ENCODE measurements around the gene CGAS.
"Not testable (repeated sequence)": the region's sequence is repeated elsewhere in the genome, so short reads cannot be mapped to it uniquely, and the experiment has no call there.

Gene CGAS

DNA sequence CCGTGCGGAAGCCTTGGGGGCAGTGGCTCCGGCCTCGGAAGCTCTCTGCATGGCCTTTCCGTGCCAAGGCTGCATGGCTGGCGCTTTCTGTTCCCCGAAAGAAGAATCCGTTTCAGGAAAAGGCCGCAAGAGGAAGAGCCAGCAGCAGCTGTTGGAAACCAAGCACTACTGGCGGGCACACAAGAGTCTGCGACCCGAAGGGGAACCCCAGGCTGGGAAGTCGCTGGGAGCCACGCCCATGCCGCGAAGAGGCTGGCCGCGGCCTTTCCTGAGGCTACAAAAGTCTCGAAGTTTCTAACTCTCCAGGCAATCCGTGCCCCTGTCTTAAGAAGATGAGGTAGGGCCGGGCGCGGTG, at the start of gene CGAS:
Gene CGAS (minus strand): TSS at position 191 of the 355 bp plus-strand sequence. CDS start 116 bp downstream, at position 75.
- peak; percentile 80 for DNase-seq (ENCODE audit: low spot score)

DNA sequence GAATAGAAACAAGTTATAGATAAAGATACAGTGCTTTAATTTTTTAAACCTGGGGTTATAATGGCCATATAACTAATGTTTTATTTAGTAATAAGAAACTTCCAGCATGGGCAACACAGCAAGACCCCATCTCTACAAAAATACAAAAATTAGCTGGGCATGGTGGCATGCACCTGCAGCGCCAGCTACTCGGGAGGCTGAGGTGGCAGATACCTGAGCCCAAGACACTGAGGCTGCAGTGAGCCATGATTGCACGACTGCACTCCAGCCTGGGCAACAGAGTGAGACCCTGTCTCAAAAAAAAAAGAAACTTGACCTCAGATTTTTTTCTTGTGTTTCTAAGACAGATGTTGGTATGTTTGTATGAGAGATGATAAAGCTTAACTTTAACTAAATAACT, 45.8 kb upstream of the CGAS start:
- DNase-seq (ENCODE audit: low spot score), result no peak

DNA sequence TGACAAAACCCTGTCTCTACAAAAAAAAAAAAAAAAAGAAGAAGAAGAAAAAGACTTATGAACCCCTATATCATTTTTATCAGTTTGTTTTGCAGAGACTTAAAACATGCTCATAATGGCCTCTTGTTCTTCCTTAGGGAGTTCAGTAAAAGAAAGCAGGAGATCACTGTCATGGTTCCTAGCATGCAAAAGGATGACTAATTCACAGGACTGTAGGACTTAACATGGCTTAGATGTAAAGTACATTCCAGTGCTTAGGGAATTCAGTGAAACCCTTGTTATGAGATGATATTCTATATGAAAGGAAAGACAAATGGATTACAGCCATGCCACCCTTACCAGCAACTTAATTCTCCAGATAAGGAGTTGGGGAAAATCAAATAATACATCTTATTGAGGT, 39.3 kb upstream of the CGAS start:
- DNase-seq (ENCODE audit: low spot score), result no peak

DNA sequence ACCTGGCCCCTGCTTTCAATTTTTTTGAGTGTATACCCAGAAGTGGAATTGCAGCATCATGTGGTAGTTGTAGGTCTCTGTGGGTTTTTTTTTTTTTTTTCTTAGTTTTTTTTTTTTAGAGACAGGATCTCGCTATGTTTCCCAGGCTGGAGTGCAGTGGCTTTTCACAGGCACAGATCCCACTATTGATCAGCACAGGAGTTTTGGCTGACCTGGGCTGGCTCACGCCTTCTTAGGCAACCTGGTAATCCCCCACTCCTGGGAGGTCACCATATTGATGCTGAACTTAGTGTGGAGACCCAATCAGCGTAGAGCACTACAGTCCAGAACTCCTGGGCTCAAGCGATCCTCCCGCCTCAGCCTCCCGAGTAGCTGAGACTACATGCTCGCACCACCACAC, 35.4 kb upstream of the CGAS start:
- no peak for DNase-seq (ENCODE audit: low spot score)

DNA sequence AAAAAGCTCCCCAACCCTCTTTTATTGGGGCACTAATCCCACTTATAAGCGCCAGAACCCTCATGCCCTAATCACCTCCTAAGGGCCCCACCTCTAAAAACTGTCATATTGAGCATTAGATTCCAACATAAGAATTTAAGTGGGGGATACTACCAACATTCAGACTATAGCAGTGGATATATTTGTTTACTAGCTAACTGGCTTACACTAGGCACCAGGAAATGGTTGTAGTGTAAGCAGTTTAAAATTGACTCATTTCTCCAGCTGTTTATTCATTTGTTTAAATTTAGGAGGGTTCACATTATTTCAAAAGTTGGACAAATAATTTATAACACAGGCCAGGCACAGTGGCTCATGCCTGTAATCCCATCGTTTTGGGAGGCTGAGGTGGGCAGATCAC, 32.3 kb upstream of the CGAS start:
- DNase-seq (ENCODE audit: low spot score), result no peak

DNA sequence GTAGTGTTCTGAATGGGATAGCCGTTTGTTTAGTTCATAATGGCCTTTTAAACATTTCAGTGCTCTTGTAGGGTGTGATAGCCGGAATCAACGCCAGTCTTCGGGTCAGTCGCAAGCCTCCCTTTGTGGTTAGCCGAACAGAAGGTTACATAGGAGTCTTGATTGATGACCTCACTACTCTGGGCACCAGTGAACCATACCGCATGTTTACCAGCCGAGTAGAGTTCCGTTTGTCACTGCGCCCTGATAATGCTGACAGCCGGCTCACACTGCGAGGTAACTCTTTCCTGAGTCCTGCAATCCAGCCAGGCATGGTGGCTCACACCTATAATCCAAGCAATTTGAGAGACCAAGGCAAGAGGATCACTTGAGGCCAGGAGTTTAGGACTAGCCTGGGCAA, 29.9 kb upstream of the CGAS start:
- no peak for DNase-seq (ENCODE audit: low spot score)

DNA sequence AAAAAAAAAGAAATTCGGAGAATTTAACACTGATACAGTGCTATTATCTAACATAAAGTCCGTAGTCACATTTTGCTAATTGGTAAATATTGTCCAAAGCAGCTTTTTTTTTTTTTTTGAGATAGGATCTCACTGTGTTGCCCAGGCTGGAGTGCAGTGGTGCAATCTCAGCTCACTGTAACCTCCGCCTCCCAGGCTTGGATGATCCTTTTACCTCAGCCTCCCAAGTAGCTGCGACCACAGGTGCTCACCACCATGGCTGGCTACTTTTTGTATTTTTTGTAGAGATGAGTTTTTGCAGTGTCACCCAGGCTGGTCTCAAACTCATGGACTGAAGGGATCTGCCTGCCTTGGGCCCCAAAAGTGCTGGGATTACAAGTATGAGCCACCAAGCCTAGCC, 25.3 kb upstream of the CGAS start:
- no peak for DNase-seq (ENCODE audit: low spot score)

DNA sequence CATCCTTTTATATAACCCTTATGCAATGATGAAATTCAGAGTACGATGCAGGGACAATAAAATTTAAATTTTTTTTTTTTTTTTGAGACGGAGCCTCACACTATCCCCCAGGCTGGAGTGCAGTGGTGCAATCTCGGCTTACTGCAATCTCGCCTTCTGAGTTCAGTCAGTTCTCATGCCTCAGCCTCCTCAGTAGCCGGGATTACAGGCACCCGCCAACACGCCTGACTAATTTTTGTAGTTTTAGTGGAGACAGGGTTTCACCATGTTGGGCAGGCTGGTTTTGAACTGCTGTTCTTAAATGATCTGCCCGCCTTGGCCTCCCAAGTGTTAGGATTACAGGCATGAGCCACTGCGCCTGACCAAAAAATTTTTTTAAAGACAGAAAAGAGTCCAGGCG, 24.6 kb upstream of the CGAS start:
- DNase-seq (ENCODE audit: low spot score), result no peak

DNA sequence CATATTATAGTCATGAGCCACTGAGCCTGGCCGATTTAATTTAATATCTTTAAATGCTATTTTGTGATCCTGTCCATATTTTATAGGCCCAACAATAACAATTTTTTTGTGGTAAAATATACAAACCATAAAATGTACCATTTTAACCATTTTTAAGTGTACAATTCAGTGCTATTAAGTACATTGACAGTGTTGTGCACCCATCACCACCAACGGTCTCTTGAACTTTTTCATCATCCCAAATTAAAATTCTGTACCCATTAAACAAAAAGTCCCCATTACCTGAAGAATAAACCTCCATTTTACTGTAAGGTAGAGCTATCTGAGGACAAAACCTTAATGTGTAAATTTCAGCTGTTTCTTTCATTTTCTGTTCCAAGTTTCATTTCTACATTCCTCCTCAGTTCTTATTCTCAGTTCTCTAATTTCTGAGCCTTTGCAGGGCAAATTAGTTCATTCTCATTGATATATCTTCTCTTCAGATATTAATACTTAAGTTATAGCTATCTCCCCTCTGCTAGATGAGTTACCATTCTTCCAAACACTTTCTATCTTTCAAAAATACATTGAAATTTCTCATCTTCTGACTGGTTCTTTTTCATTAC, 19.7 kb upstream of the CGAS start:
- no peak for DNase-seq (ENCODE audit: low spot score)

DNA sequence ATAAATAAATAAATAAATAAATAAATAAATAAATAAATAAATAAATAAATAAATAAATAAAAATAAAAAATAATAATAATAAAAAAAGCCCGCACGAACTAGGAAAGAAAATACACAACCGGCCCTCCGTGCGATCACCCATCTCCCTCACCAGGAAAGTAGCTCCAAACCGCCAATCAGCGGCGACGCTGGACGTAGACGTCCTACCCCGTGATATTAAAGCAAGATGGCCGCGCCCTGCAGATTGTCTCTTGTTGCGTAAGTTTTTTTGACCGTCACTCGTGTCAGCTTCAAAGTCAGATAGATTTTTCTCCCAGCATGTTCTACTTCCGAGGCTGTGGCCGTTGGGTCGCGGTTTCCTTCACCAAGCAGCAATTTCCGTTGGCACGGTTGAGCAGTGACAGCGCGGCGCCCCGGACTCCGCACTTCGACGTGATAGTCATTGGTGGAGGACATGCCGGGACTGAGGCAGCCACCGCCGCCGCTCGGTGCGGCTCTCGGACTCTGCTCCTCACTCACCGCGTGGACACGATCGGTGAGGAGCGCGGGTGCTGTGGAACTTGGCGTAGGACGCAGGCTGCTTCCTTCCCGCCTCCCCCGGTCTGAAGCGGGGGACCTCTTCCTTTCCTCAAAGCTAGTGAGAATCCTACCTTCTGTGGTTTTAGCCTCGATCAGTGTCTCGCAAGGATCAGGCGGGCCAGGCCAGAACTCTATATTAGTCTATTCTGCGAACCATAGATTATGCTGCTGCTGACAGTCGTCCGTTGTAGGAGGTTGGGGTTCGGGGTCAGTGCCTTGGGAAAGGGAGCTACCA, 9.6 kb upstream of the CGAS start, which contains the start of gene MTO1:
Gene MTO1 (plus strand): TSS at position 201 of the 814 bp plus-strand sequence. CDS start 118 bp downstream, at position 319.
- DNase-seq (ENCODE audit: low spot score), result peak; percentile 95

DNA sequence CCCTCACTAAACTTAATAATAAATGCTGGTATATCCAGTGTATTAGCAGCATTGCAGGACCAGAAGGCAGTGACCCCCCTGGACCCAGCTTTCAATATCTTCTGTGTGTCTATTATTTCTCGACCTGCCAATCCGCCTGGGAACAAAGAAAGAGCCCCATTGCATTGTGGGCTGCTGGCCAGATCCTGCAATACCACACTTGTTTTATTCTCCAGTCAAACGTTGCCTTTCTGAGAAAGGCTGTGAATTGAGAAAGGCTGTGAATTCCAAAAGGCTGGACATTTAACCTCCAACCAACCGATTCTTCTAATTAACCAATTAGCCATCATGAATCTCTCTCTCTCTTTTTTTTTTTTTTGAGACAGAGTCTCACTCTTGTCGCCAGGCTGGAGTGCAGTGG, 8.0 kb upstream of the CGAS start:
- no peak for DNase-seq (ENCODE audit: low spot score)

DNA sequence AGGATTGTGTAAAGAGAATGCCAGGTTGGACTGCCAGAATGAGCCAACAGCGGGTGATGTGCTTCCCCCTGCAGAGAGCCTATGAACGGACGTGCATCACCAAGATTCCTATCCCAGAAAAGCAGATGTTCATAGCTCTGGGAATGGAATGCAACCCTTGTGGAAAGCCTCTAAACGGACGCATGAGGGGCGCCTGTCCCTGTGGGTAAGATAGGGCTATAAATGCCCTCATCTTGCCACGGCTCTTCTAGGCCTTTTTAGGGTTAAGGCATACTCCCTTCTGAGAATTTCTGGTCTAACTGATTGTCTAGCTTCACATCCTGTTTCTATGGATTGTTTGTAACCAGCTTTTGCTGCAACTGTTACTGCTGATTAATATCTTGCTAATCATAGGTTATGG, 7.4 kb upstream of the CGAS start:
- DNase-seq (ENCODE audit: low spot score), result not testable (repeated sequence)

DNA sequence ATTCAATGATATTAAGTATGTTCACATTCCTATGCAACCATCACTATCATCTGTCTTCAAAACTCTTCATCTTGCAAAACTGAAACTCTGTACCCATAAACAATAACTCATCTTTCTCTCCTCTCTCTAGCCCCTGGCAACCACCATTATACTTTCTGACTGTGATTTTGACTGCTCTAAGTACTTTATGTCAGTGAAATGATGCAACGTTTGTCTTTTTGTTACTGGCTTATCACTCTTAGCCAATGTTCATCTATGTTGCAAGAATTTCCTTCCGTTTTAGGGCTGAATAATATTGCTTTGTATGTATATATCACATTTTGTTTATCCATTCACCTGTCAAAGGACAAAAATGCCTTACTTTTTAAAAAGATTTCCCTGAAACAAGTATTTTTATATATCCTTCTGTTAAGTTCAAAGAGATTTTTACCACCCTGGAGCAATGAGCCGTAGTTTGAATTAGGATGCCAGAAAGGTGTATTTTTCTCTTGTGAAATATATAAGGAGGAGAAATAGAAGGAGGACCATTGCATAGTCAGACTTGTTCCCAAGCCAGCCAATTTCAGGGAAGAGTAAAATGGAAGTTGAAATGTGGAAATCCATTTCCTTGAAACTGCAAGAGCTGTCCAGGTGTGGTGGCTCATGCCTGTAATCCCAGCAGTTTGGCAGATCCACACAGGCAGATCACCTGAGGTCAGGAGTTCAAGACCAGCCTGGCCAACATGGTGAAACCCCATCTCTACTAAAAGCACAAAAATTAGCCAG, 4.0 kb upstream of the CGAS start:
- no peak for DNase-seq (ENCODE audit: low spot score)

DNA sequence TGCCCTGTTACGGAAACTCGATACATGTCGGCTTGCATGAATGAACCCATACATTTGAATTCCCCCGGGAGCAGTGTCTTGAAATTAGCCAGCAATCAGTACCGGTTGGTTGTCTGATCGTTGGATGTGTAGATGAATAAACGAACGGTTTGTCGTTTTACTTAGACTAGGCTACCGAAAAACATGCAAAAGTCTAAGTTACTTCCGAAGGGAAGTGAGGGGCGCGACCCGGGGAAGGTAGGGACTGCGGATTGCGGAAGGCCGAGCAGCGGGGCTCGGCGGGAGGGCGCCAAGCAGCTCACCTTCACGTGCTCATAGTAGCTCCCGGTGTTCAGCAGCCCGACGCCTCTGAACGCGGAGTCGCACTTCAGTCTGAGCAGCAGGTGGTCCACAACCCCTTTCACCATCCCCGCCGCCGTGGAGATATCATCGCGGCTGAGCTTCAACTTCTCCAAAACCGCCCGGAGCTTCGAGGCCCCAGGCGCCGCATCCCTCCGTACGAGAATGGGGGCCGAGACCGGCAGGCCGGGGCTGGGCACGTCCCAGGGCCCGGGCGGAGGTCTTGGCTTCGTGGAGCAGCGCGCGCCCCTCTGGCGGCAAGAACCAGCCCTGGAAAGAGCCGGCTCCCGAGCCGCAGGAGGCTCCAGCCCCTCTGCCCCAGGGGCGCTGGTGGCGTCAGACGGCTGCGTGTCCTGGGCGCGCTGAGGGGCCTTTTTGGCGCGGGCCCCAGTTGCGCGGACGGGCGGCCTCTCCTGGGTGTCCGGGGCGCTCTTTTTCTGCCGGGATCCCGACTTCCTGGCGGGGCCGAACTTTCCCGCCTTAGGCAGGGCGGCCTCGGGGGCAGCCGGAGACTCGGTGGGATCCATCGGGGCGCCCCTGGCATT, 632 bp downstream of the CGAS start:
- DNase-seq (ENCODE audit: low spot score), result peak; percentile 39

DNA sequence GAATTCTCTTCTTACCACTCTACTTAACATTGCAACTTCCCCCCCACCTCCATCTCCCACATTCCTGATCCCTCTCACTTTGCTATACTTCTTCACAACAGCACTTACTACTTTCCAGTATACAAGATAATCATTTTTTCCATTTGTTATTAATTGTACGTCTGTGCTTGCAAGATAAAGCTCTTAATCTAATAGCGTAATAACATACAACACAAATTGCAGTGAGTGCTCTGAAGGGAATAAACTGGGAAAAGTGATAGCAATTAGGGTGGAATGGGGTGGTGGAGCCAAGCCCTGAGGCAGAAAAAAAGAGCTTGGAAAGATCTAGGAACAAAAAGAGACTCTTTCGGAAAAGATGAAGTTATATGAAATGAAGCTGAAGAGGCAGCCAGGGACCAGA, 8.5 kb downstream of the CGAS start:
- no peak for DNase-seq (ENCODE audit: low spot score)

DNA sequence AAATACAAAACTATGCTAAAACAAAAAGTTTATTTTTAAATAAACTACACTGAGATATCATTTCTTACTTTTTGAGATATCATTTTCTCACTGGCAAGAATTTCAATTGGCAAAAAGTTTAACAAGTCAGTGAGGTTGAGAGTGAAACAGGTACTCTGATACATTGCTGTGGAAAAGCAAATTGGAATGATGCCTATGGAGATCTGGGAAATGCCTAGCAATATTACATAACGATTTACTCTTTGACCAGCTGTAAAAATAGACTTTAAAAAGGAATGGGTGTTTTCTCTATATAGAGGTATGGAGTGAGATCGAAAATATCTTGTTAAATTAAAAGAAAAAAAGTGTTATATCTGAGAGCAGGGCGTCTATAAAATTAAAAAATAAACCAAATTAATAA, 16.9 kb downstream of the CGAS start:
- DNase-seq (ENCODE audit: low spot score), result no peak

DNA sequence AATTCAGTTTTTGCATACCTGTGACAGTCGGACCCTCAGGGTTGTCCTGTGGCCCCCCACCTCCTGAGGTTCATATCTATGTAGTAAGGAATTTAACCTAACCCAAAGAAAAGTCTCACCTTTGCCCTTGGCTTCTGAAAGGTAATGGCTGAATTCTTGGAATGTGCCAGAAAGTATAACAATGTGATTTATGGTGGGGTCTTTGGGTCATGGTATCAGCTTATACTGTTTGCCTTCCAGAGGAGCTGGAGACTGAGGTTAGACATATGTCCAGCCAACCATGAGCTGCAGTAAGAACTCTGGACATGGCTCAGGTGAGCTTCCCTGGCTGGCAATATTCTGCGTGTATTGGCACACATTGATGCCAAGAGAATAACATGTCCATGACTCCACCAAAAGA, 30.6 kb downstream of the CGAS start:
- no peak for DNase-seq (ENCODE audit: low spot score)

DNA sequence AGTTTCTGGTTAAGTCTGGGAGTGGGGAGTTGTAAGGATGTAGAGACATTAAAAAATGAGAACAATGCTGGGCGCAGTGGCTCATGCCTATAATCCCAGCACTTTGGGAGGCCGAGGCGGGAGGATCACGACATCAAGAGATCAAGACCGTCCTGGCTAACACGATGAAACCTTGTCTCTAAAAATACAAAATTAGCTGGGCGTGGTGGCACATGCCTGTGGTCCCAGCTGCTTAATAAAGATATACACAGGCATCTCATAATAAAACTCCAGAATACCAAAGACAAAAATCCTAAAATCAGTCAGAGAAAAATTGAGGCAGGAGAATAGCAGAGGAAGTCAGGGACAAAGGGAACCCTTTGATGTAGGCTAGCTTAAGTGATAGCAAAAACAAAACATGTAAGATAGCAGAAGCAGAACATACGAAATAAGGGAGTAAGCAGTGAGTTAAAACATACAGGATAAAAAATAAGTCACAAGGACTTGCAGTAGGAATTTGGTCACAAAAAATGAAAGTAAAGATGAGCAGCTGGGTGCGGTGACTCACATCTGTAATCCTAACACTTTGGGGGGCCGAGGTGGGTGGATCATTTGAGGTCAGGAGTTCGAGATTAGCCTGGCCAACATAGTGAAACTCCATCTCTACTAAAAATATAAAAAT, 33.9 kb downstream of the CGAS start:
- DNase-seq (ENCODE audit: low spot score), result no peak

DNA sequence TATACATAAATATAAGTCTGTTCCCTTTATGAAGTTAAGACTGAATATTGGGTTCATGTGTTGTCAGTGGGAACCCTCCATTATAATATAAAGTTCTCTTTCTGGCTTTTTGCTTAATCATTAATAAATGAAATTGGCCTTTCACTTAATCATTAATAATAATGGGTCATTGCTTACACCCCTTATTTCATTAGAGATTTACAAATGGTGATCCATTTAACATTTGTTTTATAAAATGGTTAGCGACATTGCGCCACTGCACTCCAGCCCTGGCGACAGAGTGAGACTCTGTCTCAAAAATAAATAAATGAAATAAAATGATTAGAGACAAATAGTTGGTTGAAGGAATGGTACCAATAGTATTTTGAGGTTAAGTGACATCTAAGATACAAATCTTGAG, 39.0 kb downstream of the CGAS start:
- no peak for DNase-seq (ENCODE audit: low spot score)

DNA sequence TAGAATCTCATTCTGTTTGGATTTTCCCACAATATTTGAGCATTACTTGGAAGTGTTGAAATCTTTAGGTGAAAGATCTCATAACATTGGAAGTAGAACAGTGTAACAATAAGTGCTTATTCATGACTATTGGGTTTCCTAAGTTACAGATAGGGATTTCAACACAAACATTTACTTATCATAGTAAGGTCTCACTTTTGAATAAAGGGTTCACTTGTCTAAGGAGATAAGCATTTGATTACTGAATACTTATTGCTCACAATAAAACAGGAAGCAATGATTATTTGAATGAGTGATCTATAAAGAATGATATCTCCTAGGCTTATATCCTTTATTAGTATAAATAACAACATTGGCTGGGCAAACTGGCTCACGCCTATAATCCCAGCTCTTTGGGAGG, 42.7 kb downstream of the CGAS start:
- DNase-seq (ENCODE audit: low spot score), result no peak

DNA sequence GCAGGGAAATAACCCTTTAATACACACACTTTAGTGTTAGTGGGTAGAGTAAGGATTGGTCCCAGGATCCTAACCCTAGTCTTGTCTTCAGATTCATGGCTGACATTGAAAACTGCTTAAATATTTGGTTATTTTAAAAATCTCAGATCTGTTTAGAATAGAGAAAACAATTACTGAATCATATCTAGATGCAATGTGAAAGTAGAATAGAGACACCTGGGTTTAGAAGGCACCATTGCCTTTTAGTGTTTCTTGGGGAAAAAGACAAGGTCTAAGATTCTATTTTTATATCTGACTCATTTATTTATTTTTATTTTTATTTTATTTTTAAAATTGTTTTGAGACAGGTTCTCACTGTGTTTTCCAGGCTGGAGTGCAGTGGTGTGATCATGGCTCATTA, 51.4 kb downstream of the CGAS start:
- no peak for DNase-seq (ENCODE audit: low spot score)

DNA sequence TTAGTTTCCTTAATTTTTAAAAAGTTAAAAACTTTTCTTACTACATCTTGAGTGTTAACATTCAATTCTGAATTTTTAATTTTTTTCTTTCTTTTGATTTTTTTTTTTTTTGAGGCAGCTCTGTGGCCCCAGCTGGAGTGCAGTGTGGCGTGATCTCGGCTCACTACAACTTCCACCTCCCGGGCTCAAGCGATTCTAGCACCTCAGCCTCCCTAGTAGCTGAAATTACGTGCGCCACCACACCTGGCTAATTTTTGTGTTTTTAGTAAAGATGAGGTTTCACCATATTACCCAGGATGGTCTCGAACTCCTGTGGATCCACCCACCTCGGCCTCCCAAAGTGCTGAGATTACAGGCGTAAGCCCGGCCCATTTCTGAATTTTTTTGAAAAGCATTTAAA, 56.2 kb downstream of the CGAS start:
- DNase-seq (ENCODE audit: low spot score), result no peak
